Panc1 (cell line): Measurements from ENCODE around the gene RBMS1.

ENCODE experiments used
- CTCF ChIP-seq: fragments of 450-650 bp; IDR thresholded peaks from 2 replicates; pipeline ENCODE4 v1.5.1; 2017; ENCODE audit warnings: mild to moderate bottlenecking
- POLR2AphosphoS5 ChIP-seq: IDR thresholded peaks from 2 replicates; pipeline ENCODE4 v1.6.1; 2012; ENCODE audit warnings: mild to moderate bottlenecking, low read depth, low read length, moderate library complexity
- SIN3A ChIP-seq: IDR thresholded peaks from 2 replicates; pipeline ENCODE4 v1.6.1; 2012; ENCODE audit warnings: low read depth, mild to moderate bottlenecking, low read length, moderate library complexity, borderline replicate concordance; ENCODE audit not compliant: insufficient read depth
- TF ChIP-seq, protein P1 (sequence below), 2 experiments: IDR thresholded peaks; 2 replicates each; pipeline ENCODE4 v1.6.1; 2011 to 2012; ENCODE audit warnings: low read depth in 2 of 2, control low read depth in 1 of 2, low read length in 1 of 2, mild to moderate bottlenecking in 1 of 2, moderate library complexity in 1 of 2; ENCODE audit not compliant: insufficient read depth in 1 of 2

- TF ChIP-seq CTCF (no peak), POLR2AphosphoS5 (no peak), SIN3A (no peak)
- TF ChIP-seq, protein P1, sequence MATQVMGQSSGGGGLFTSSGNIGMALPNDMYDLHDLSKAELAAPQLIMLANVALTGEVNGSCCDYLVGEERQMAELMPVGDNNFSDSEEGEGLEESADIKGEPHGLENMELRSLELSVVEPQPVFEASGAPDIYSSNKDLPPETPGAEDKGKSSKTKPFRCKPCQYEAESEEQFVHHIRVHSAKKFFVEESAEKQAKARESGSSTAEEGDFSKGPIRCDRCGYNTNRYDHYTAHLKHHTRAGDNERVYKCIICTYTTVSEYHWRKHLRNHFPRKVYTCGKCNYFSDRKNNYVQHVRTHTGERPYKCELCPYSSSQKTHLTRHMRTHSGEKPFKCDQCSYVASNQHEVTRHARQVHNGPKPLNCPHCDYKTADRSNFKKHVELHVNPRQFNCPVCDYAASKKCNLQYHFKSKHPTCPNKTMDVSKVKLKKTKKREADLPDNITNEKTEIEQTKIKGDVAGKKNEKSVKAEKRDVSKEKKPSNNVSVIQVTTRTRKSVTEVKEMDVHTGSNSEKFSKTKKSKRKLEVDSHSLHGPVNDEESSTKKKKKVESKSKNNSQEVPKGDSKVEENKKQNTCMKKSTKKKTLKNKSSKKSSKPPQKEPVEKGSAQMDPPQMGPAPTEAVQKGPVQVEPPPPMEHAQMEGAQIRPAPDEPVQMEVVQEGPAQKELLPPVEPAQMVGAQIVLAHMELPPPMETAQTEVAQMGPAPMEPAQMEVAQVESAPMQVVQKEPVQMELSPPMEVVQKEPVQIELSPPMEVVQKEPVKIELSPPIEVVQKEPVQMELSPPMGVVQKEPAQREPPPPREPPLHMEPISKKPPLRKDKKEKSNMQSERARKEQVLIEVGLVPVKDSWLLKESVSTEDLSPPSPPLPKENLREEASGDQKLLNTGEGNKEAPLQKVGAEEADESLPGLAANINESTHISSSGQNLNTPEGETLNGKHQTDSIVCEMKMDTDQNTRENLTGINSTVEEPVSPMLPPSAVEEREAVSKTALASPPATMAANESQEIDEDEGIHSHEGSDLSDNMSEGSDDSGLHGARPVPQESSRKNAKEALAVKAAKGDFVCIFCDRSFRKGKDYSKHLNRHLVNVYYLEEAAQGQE (IDR thresholded peaks at IDR 0.05; ENCODE audit: insufficient read depth in 1 of 2, low read depth in 2 of 2, low read length in 1 of 2): no peak
Observed at GRCh38 chr2:160299540-160299939, 194.1 kb downstream of the RBMS1 start.
